Measurements from ENCODE around the gene KIDINS220. TPM values are rescaled to one million over a fixed set of nuclear protein-coding genes. Genes with fewer than 3 reads are reported as not detected.

The KIDINS220 gene
- total RNA-seq (2014; rRNA removed; shearing (Covaris generic)), result 15.0 and 17.5 TPM in 2 replicates

GRCh38 chr2:8836971-8837794, at the start of gene KIDINS220:
Gene KIDINS220 (minus strand): TSS chr2:8837613. CDS start chr2:8827093, 10,520 bp downstream.
- peak; percentile 77 for DNase-seq (ENCODE audit: low read depth)

- no peak for DNase-seq (ENCODE audit: low read depth)
These were observed 49.5 kb upstream of the KIDINS220 start for GRCh38 chr2:8886876-8887275.

- DNase-seq (ENCODE audit: low read depth), result no peak
These were observed 48.7 kb upstream of the KIDINS220 start for GRCh38 chr2:8886202-8886518.

GRCh38 chr2:8885449-8886201, 48.2 kb upstream of the KIDINS220 start:
- DNase-seq (ENCODE audit: low read depth), result no peak

GRCh38 chr2:8884812-8885211, 47.4 kb upstream of the KIDINS220 start:
- DNase-seq (ENCODE audit: low read depth), result no peak

GRCh38 chr2:8882094-8882493, 44.7 kb upstream of the KIDINS220 start:
- peak; percentile 2 for DNase-seq (ENCODE audit: low read depth)

- no peak for DNase-seq (ENCODE audit: low read depth)
These were observed 40.5 kb upstream of the KIDINS220 start for GRCh38 chr2:8877894-8878293.

- DNase-seq (ENCODE audit: low read depth), result no peak
These were observed 39.9 kb upstream of the KIDINS220 start for GRCh38 chr2:8877332-8877731.

GRCh38 chr2:8876628-8877027, 39.2 kb upstream of the KIDINS220 start:
- no peak for DNase-seq (ENCODE audit: low read depth)

GRCh38 chr2:8872821-8873432, 35.5 kb upstream of the KIDINS220 start:
- DNase-seq (ENCODE audit: low read depth), result peak; percentile 52

GRCh38 chr2:8870441-8870840, 33.0 kb upstream of the KIDINS220 start:
- no peak for DNase-seq (ENCODE audit: low read depth)

- DNase-seq (ENCODE audit: low read depth), result no peak
These were observed 29.9 kb upstream of the KIDINS220 start for GRCh38 chr2:8867363-8867762.

- DNase-seq (ENCODE audit: low read depth), result no peak
These were observed 26.0 kb upstream of the KIDINS220 start for GRCh38 chr2:8863331-8863953.

GRCh38 chr2:8862230-8862629, 24.8 kb upstream of the KIDINS220 start:
- no peak for DNase-seq (ENCODE audit: low read depth)

- DNase-seq (ENCODE audit: low read depth), result no peak
These were observed 24.4 kb upstream of the KIDINS220 start for GRCh38 chr2:8861797-8862196.

- peak; percentile 16 for DNase-seq (ENCODE audit: low read depth)
These were observed 22.8 kb upstream of the KIDINS220 start for GRCh38 chr2:8860239-8860638.

- no peak for DNase-seq (ENCODE audit: low read depth)
These were observed 21.5 kb upstream of the KIDINS220 start for GRCh38 chr2:8858910-8859309.

GRCh38 chr2:8858264-8858663, 20.9 kb upstream of the KIDINS220 start:
- DNase-seq (ENCODE audit: low read depth), result no peak

GRCh38 chr2:8857709-8858108, 20.3 kb upstream of the KIDINS220 start:
- no peak for DNase-seq (ENCODE audit: low read depth)

GRCh38 chr2:8856176-8856575, 18.8 kb upstream of the KIDINS220 start:
- no peak for DNase-seq (ENCODE audit: low read depth)

GRCh38 chr2:8855010-8855409, 17.6 kb upstream of the KIDINS220 start:
- DNase-seq (ENCODE audit: low read depth), result no peak

GRCh38 chr2:8853426-8853825, 16.0 kb upstream of the KIDINS220 start:
- DNase-seq (ENCODE audit: low read depth), result no peak
